Fibroblast of the conjunctiva (primary cell): Measurements from ENCODE around the gene AKT1S1.
A peak's percentile ranks its signal among the peaks of the same experiment; 100 is the strongest.
"Not testable (repeated sequence)": the region's sequence is repeated elsewhere in the genome, so short reads cannot be mapped to it uniquely, and the experiment has no call there.

Source experiments
- DNase-seq: peaks from one replicate; pipeline ENCODE4 v3.0.0-alpha.2; 2010; ENCODE audit warnings: low read depth

The AKT1S1 gene

GRCh38 chr19:49877020-49877878 lies at the start of gene AKT1S1, which contains the start of gene TBC1D17:
AKT1S1 (minus strand) TSS chr19:49877355; CDS start chr19:49873295, 4,060 bp downstream.
TBC1D17 (plus strand) TSS chr19:49877702; CDS start chr19:49877724, 22 bp downstream.
- peak; percentile 100 for DNase-seq

GRCh38 chr19:49926515-49926914 lies 49.4 kb upstream of the AKT1S1 start:
- DNase-seq: no peak

GRCh38 chr19:49925486-49925885 lies 48.3 kb upstream of the AKT1S1 start:
- DNase-seq: no peak

- DNase-seq: not testable (repeated sequence)
These were observed 47.7 kb upstream of the AKT1S1 start for GRCh38 chr19:49924881-49925210.

- no peak for DNase-seq
These were observed 47.1 kb upstream of the AKT1S1 start for GRCh38 chr19:49924004-49924880.

- no peak for DNase-seq
These were observed 46.2 kb upstream of the AKT1S1 start for GRCh38 chr19:49923055-49924003.

- no peak for DNase-seq
These were observed 45.0 kb upstream of the AKT1S1 start for GRCh38 chr19:49921871-49922795.

- DNase-seq: no peak
These were observed 43.6 kb upstream of the AKT1S1 start for GRCh38 chr19:49920624-49921363.

- no peak for DNase-seq
These were observed 40.9 kb upstream of the AKT1S1 start for GRCh38 chr19:49918089-49918488.

GRCh38 chr19:49916839-49917733 lies 39.9 kb upstream of the AKT1S1 start:
- no peak for DNase-seq

GRCh38 chr19:49915271-49915670 lies 38.1 kb upstream of the AKT1S1 start:
- DNase-seq: no peak

- no peak for DNase-seq
These were observed 36.6 kb upstream of the AKT1S1 start for GRCh38 chr19:49913720-49914119.

GRCh38 chr19:49912965-49913685 lies 36.0 kb upstream of the AKT1S1 start:
- no peak for DNase-seq

- no peak for DNase-seq
These were observed 34.4 kb upstream of the AKT1S1 start for GRCh38 chr19:49911381-49912145.

GRCh38 chr19:49910179-49910578 lies 33.0 kb upstream of the AKT1S1 start:
- DNase-seq: no peak

- DNase-seq: no peak
These were observed 31.6 kb upstream of the AKT1S1 start for GRCh38 chr19:49908480-49909420.
